B cell (primary cell): ENCODE data around the gene SRCAP. TPM values are rescaled to one million over a fixed set of nuclear protein-coding genes. Genes with fewer than 3 reads are reported as not detected.

Experiments
- ATAC-seq: fragments of 200-7000 bp; cut with Tn5 transposase; one replicate; pipeline ENCODE4 v1.10.0; 2021; ENCODE audit warnings: low read depth, mild to moderate bottlenecking, moderate number of reproducible peaks, moderate library complexity
- CTCF ChIA-PET: fragments of 350-600 bp; sonication (Branson Sonifier 250); formaldehyde crosslinking; loops from one replicate; lab custom pipeline; 2021; ENCODE audit warnings: antibody characterized with exemption, inconsistent platforms; lab: Charles Lee
- POLR2A ChIA-PET: fragments of 350-600 bp; sonication (Branson Sonifier 250); formaldehyde crosslinking; loops from one replicate; lab custom pipeline; 2021; ENCODE audit warnings: antibody characterized with exemption; lab: Charles Lee
- DNase-seq: peaks from one replicate; pipeline ENCODE4 v3.0.0; 2013
- H2AFZ ChIP-seq: 2 replicates; pipeline ENCODE4 v1.6.1; 2012; ENCODE audit warnings: mild to moderate bottlenecking, low read depth, low read length; ENCODE audit not compliant: insufficient read depth, poor library complexity, severe bottlenecking
- H3K27ac ChIP-seq, 2 donors: 1 replicate in 1 of 2; 2 replicates in 1 of 2; pipeline ENCODE4 v1.5.1; 2012 to 2013; ENCODE audit warnings: low read length in 2 of 2, mild to moderate bottlenecking in 2 of 2, moderate library complexity in 1 of 2
- H3K27me3 ChIP-seq, 4 experiments: fragments of 200-600 bp in 1 of 4; sonication (generic) in 1 of 4; replicated peaks in 1 of 4; 1 replicate in 2 of 4; 2 replicates in 2 of 4; pipeline versions ENCODE4 v1.6.1 to v1.7.0; 2013 to 2016; ENCODE audit warnings: low read length in 3 of 4, mild to moderate bottlenecking in 2 of 4, mixed read lengths in 1 of 4, moderate library complexity in 1 of 4; ENCODE audit not compliant: insufficient read depth in 4 of 4, control insufficient read depth in 3 of 4; ENCODE audit errors: control extremely low read depth in 1 of 4
- H3K36me3 ChIP-seq, 2 experiments: replicated peaks in 1 of 2; 1 replicate in 1 of 2; 2 replicates in 1 of 2; pipeline versions ENCODE4 v1.6.1 to v1.7.1; 2013; ENCODE audit warnings: low read length in 1 of 2; ENCODE audit not compliant: insufficient read depth in 2 of 2, control insufficient read depth in 1 of 2; ENCODE audit errors: control extremely low read depth in 1 of 2, extremely low read depth in 1 of 2
- H3K4me1 ChIP-seq, 2 donors: fragments of 200-600 bp in 1 of 2; sonication (generic) in 1 of 2; 1 replicate in 1 of 2; 2 replicates in 1 of 2; pipeline versions ENCODE4 v1.5.1 to v1.6.1; 2013 to 2017; ENCODE audit warnings: low read length in 2 of 2; ENCODE audit not compliant: control insufficient read depth in 2 of 2, insufficient read depth in 2 of 2
- H3K4me2 ChIP-seq: replicated peaks from 2 replicates; pipeline ENCODE3; 2012; ENCODE audit warnings: mild to moderate bottlenecking, low read depth, low read length; ENCODE audit not compliant: poor library complexity, severe bottlenecking
- H3K4me3 ChIP-seq, 5 experiments: fragments of 200-600 bp in 1 of 5; sonication (generic) in 1 of 5; 1 replicate in 3 of 5; 2 replicates in 2 of 5; pipeline versions ENCODE4 v1.5.1 to v1.7.0; 2011 to 2016; ENCODE audit warnings: low read length in 4 of 5, mild to moderate bottlenecking in 4 of 5, low read depth in 2 of 5, control low read depth in 1 of 5, moderate library complexity in 1 of 5; ENCODE audit not compliant: insufficient read depth in 1 of 5; ENCODE audit errors: control extremely low read depth in 1 of 5, extremely low read depth in 1 of 5
- H3K79me2 ChIP-seq: fragments of 200-600 bp; sonication (generic); one replicate; pipeline ENCODE4 v1.6.0; 2016; ENCODE audit warnings: low read length; ENCODE audit not compliant: control insufficient read depth, insufficient read depth
- H3K9ac ChIP-seq: fragments of 200-600 bp; sonication (generic); 2 replicates; pipeline ENCODE4 v1.6.1; 2017; ENCODE audit warnings: mild to moderate bottlenecking, low read length, moderate library complexity
- H3K9me3 ChIP-seq, 3 donors: one replicate each; pipeline versions ENCODE4 v1.6.1 to v1.7.1; 2013; ENCODE audit warnings: low read length in 2 of 3; ENCODE audit not compliant: control insufficient read depth in 2 of 3, insufficient read depth in 1 of 3; ENCODE audit errors: control extremely low read depth in 1 of 3
- H4K20me1 ChIP-seq: 2 replicates; pipeline ENCODE4 v1.6.0; 2012; ENCODE audit warnings: mild to moderate bottlenecking, low read length; ENCODE audit not compliant: insufficient read depth, control insufficient read depth, poor library complexity, severe bottlenecking
- H3K27ac Mint-ChIP-seq: one replicate; pipeline ENCODE4 v1.8.0; 2021; ENCODE audit warnings: mixed read lengths
- H3K27me3 Mint-ChIP-seq: one replicate; pipeline ENCODE4 v1.8.0; 2021; ENCODE audit warnings: mixed read lengths
- H3K4me1 Mint-ChIP-seq: one replicate; pipeline ENCODE4 v1.8.0; 2021; ENCODE audit warnings: mixed read lengths
- H3K4me3 Mint-ChIP-seq: one replicate; pipeline ENCODE4 v1.8.0; 2021; ENCODE audit warnings: mixed read lengths
- H3K9me3 Mint-ChIP-seq: one replicate; pipeline ENCODE4 v1.8.0; 2022; ENCODE audit warnings: mixed read lengths; ENCODE audit not compliant: insufficient read depth
- EZH2 ChIP-seq: IDR thresholded peaks from 2 replicates; pipeline ENCODE4 v1.6.1; 2012; ENCODE audit warnings: borderline replicate concordance, low read depth, mild to moderate bottlenecking, moderate library complexity, low read length; ENCODE audit not compliant: insufficient read depth, poor library complexity, severe bottlenecking
- WGBS: methylation state at CpG from one replicate; pipeline ENCODE4 v1.1.5; 2013; ENCODE audit warnings: missing lambda C conversion rate; ENCODE audit not compliant: insufficient coverage; 5-methylcytosine and 5-hydroxymethylcytosine counted together
- intact Hi-C: fragments of 100-400 bp; cut with micrococcal nuclease; formaldehyde crosslinking; loops from one replicate; pipeline ENCODE4 v1.10.0; 2022
- polyA plus RNA-seq: library from polyadenylated mRNA; depleted of rRNA; stranded (reverse); fragments of >200 nt; gene quantifications from 2 replicates; pipeline ENCODE4 v1.2.3, GENCODE V29; 2012
- total RNA-seq, 2 donors: library from RNA; stranded (reverse); fragments of 120-200 nt in 1 of 2; gene quantifications; 1 replicate in 1 of 2; 2 replicates in 1 of 2; pipeline versions ENCODE4 v1.2.3 to v1.2.4, GENCODE V29; 2013 to 2022
- TF ChIP-seq, protein P1 (sequence below): fragments of 200-600 bp; IDR thresholded peaks from one replicate; pipeline ENCODE4 v1.8.0; 2022; ENCODE audit warnings: antibody characterized with exemption, mild to moderate bottlenecking

SRCAP gene
- total and polyA plus RNA-seq, 2 donors (not counting 1 experiment from before 2014, with no cell fraction given), result 20.9 to 145 TPM

DNA sequence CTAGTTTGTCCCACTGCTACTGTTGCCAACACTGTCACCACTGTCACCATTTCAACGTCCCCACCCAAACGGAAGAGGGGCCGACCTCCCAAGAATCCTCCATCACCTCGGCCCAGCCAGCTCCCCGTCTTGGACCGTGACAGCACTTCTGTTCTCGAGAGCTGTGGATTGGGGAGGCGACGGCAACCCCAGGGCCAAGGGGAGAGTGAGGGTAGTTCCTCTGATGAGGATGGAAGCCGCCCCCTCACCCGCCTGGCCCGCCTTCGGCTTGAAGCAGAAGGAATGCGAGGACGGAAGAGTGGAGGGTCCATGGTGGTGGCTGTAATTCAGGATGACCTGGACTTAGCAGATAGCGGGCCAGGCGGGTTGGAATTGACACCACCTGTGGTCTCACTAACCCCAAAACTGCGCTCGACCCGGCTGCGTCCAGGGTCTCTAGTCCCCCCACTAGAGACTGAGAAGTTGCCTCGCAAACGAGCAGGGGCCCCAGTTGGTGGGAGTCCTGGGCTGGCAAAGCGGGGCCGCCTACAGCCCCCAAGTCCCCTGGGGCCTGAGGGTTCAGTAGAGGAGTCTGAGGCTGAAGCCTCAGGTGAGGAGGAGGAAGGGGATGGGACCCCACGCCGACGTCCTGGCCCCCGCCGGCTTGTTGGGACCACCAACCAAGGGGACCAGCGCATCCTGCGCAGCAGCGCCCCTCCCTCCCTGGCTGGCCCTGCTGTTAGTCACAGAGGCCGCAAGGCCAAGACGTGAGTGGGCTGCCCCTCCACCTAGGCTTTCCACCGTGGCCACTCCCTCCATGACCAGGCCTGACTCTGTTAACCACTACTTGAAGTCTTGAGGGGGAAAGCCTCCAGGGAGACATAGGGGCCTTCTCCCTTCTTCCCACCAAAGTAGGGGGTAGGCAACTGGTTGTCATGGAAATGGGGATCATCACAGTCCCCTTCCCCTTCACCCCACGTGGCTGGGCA lies 40.3 kb downstream of the SRCAP start:
- Histone ChIP-seq H3K4me1 (no peaks in the 10 kb centered on the region), H3K36me3 (peaks cover 0 to 57% of the 10 kb centered on the region in 2 experiments), H3K79me2 (peaks cover 29% of the 10 kb centered on the region), H3K27ac (no peak overlapping the region), H2AFZ (no peak overlapping the region), H3K4me2 (no peak overlapping the region), H3K9me3 (no peaks in the 10 kb centered on the region), H4K20me1 (peaks cover 31% of the 10 kb centered on the region), H3K9ac (no peak overlapping the region), H3K4me3 (no peak overlapping the region), H3K27me3 (no peaks in the 10 kb centered on the region)
- intact Hi-C loops, result no loop called here
- Mint-ChIP-seq H3K4me1 (peaks cover 5% of the 10 kb centered on the region), H3K27me3 (no peaks in the 10 kb centered on the region), H3K4me3 (no peak overlapping the region), H3K9me3 (no peaks in the 10 kb centered on the region), H3K27ac (no peak overlapping the region)
- ChIA-PET CTCF (no interaction called here), POLR2A (no interaction called here)
- 96% methylated on average over 29 of the region's 37 CpGs for WGBS
- TF ChIP-seq EZH2, result no peak
- TF ChIP-seq, protein P1, sequence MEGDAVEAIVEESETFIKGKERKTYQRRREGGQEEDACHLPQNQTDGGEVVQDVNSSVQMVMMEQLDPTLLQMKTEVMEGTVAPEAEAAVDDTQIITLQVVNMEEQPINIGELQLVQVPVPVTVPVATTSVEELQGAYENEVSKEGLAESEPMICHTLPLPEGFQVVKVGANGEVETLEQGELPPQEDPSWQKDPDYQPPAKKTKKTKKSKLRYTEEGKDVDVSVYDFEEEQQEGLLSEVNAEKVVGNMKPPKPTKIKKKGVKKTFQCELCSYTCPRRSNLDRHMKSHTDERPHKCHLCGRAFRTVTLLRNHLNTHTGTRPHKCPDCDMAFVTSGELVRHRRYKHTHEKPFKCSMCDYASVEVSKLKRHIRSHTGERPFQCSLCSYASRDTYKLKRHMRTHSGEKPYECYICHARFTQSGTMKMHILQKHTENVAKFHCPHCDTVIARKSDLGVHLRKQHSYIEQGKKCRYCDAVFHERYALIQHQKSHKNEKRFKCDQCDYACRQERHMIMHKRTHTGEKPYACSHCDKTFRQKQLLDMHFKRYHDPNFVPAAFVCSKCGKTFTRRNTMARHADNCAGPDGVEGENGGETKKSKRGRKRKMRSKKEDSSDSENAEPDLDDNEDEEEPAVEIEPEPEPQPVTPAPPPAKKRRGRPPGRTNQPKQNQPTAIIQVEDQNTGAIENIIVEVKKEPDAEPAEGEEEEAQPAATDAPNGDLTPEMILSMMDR, result no peak
- ATAC-seq (no peak), DNase-seq (no peak)
